Measurements from ENCODE around the gene ANKRD61. TPM values are rescaled to one million over a fixed set of nuclear protein-coding genes. Genes with fewer than 3 reads are reported as not detected.

Gene ANKRD61
- total RNA-seq, 3 donors from 2014 or later = 0.33 TPM; not detected in 2

Other genes with a start within 250 kb of the ANKRD61 start
- gene RNF216, start 249.7 kb upstream of the ANKRD61 start, total RNA-seq = 10 to 100 TPM; 32.8 to 41.6 (median 38.2) TPM
- 1 to 10 TPM in 1 of 3 donors, not detected in 2; 1.2 TPM for gene OCM, start 150.6 kb upstream of the ANKRD61 start, total RNA-seq
- gene CCZ1, start 132.6 kb upstream of the ANKRD61 start, total RNA-seq = 10 to 100 TPM; 50.7 to 60.3 (median 54.2) TPM
- under 1 TPM; 0.15 to 0.33 (median 0.16) TPM for gene RSPH10B, start 60.7 kb upstream of the ANKRD61 start, total RNA-seq
- 10 to 100 TPM; 13.0 to 16.5 (median 14.4) TPM for gene PMS2, start 22.3 kb upstream of the ANKRD61 start, total RNA-seq
- 10 to 100 TPM; 28.2 to 29.8 (median 28.4) TPM for gene AIMP2, start 22.1 kb upstream of the ANKRD61 start, total RNA-seq
- 100 to 1,000 TPM; 159 to 201 (median 167) TPM for gene EIF2AK1, start 27.8 kb downstream of the ANKRD61 start, total RNA-seq
- gene USP42, start 73.6 kb downstream of the ANKRD61 start, total RNA-seq = 1 to 10 TPM; 5.6 to 8.8 (median 7.8) TPM
- gene CYTH3, start 241.2 kb downstream of the ANKRD61 start, total RNA-seq = 10 to 100 TPM; 23.6 to 46.4 (median 33.4) TPM